HK-2 (cell line): ENCODE results near the gene NEO1.
"Not testable (repeated sequence)": the region's sequence is repeated elsewhere in the genome, so short reads cannot be mapped to it uniquely, and the experiment has no call there.

Experiments used
- DNase-seq: peaks from one replicate; pipeline ENCODE4 v3.0.0-alpha.2; 2018; ENCODE audit not compliant: unreplicated experiment

NEO1 gene

GRCh38 chr15:73265536-73266153 lies 213.4 kb downstream of the NEO1 start:
- no peak for DNase-seq

DNA sequence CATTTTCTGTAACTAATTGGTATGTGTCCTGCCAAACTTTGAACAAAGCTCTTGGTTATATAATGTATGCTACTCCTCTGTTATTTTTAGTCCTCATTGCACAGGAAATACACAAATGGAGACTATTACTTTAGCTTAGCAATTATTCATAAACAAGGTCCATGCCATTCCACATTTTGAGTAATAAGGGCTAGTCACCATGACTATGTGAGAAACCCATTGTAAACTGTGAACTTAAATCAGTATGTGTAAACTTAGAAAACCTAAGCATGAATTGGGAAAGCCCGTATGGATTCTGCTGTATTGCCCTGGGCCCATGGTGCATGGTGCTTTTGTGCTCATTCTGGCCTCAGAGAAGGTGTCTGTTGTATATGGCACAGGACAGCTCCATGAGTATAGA lies 216.2 kb downstream of the NEO1 start:
- DNase-seq = no peak

DNA sequence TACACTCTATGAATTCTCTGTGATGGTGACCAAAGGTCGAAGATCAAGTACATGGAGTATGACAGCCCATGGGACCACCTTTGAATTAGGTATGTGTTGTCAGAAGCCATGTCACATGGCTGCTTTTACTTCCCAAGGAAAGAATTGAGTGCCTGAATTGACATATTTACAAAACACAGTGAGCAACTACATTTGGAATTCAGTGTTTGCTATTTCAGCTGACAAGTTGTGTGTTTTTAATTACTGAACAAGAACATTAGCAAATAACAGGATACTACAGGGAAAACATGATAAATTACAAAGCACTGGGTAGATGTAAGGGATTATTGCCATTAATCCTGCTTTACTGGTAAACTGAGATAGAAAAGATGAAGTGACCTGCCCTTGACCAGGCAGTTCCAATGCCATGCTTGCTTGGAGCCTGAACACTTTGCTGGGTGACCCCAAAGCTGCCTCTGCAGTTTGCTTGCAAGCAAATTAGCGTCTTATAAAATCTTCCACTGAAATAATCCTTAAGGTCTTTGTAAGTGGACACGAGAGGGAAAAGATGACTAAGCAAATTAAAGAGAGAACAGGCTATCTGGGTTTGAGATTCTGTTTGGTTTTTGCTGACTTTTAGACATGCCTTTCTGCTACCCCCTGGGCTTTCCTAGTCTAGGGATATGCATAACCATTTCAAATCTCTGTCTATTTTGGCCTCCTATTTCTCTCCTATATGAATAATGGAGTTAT lies 218.3 kb downstream of the NEO1 start:
- DNase-seq = no peak

DNA sequence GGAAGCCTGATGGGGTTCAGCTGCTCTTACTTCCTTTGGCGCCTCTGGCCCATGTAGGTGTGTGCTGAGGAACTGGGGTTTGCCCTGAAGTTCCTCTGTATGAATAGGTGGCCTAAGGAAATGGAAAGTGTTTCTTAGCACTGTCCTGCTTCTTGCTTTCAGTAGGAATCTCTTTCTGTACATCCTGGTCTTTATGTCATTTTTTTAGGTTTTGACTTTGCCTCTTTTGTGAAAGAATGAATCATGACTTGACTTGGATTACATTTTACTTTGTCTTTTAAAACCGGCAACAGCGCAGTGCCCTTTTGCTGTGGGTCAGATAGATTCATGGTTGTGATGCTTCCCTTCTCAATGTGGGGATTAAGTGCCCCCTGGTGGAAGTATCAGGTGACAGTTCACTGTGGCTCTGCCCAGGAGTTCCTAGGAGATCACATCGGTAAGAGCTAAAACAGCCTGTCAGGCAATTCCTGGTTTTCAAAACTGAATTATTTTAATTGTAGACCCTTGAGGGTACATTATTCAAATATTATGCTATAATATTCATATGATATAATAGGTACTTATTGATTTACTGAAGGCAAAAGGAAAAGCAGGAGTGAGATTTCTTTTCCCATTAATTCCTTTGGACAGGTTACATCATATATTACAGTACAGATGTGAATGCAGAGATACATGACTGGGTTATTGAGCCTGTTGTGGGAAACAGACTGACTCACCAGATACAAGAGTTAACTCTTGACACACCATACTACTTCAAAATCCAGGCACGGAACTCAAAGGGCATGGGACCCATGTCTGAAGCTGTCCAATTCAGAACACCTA lies 221.1 kb downstream of the NEO1 start:
- peak; percentile 33 for DNase-seq

DNA sequence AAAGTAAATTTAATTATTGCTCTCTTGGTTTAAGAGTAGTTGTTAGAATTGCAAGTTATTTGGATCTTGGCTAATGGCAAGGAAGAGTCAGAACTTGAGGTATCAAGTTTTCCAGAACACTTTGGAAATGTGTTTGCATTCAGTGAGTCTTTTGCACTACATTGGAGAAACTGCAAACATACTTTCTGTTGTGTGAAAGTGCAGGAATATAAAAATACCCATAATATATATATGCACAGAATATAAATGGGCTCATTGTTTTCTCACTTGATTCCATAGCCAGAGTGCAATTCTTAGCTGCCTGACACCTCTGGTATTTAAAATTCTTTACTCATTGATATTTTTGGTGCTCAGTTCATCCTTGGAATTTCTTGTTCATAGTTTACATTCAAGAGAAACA lies 223.6 kb downstream of the NEO1 start:
- DNase-seq = no peak

DNA sequence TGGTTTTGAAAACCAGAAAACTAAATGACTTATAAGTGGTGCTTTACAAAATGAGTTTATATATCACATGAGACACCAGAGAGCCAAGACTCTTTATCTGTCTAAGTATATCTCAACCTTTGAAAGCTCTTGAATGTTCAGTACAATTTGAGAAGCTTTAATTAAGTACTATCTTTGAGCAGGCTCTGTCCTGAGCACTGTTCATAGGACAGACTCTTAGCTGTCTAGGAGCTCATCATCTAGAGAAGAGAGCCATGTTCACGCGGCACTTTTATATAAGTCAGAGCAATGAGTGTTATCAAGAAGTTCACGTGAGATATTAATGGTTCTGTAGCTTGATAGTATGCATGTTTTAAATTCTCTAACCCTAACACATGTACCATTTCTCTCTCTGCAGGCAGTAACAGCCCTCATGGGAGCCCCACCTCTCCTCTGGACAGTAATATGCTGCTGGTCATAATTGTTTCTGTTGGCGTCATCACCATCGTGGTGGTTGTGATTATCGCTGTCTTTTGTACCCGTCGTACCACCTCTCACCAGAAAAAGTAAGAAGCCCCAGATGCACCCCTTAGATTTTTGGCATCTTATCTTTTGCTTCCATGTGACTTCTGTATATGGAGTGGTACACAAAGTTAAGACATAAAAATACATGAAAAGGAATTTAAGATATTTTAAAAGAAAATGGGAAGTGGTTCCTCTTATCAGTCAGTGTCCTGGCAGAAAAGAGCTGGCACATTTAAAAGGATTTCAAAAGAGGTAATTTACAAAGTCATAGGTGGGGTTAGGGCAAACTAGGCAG lies 230.5 kb downstream of the NEO1 start:
- DNase-seq = no peak

DNA sequence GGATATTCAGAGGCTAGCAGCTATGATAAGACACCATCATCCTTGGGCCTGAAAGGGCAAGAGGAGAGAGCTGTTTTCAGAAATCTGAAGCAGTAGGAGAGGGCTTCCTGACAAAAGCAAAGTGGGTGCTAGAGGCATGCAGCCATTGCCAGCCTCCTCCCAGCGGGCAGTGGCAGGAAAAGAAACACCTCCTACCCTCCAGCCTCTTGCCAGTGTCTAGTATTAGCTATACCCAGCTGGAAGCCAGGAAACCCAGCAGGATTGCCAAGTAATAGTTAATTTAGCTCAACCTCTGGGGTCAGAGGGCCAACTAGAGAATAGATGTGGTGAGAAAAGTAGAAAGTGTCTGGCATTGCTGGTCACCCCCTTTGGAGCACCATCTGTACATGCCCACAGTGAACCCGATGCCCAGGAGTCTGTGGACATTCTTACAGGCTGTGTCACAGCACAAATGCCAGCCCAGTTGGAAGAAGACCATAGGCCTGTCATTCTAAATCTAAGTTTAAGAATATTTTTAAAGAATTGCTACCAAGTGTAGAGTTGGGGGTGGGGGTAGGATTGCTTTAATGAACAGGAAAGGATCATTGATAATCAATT lies 231.2 kb downstream of the NEO1 start:
- no peak for DNase-seq

GRCh38 chr15:73284090-73284716 lies 231.9 kb downstream of the NEO1 start:
- DNase-seq = no peak

- no peak for DNase-seq
Measured at GRCh38 chr15:73286311-73286710, 234.0 kb downstream of the NEO1 start.

DNA sequence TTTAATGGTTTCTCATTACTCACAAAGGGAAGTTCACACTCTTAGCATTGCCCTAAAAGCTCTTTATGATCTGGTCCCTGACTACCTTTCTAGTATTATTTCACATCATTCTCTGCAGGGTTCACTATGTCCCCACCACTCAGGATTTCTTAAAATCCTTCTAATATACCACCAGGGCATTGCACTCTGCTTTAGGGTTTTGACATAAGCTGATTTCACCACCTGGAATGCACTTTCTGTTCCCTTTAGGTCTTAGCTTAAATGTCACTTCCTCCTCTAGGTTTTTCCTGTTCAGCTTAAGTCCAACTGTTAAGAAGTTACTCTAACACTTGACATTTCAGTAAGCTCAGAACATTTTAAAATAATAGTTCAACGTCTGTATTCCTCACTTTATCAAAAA lies 234.8 kb downstream of the NEO1 start:
- DNase-seq = no peak

- no peak for DNase-seq
Measured at GRCh38 chr15:73291441-73291840, 239.2 kb downstream of the NEO1 start.

GRCh38 chr15:73293773-73294172 lies 241.5 kb downstream of the NEO1 start:
- DNase-seq = no peak

- no peak for DNase-seq
Measured at GRCh38 chr15:73295630-73296286, 243.5 kb downstream of the NEO1 start.

- no peak for DNase-seq
Measured at GRCh38 chr15:73296609-73297353, 244.5 kb downstream of the NEO1 start.

DNA sequence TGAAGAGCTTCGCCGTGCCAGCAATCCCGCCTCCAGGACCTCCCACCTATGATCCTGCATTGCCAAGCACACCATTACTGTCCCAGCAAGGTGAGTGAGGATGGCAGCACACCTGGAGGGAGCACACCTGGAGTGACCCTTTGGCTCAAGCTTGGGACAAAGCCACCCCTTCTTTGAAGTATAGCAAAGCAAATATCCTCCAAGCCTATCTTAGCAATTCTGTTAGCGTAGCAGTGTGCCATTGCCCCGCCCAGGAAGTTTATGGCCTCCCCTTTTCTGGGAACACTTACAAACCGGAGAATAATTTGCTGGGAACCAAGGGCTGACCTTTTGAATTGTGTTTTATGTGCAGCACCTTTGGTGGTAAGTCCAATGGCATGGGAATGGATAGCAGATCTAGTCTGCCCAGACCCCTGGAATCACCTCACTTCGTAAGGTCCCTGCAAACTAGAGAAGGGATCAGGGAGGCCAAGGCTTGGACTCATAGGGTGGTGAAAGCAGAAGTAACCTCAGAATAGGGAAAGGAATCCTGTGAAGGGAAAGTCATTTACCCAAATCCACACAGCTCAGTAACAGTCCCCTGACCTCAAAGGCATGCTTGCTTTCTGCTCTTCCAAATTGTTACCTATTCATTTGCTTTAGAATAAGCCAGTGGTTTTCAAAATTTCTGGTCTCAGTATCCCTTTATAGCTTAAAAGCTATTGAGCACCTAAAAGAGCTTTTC lies 246.4 kb downstream of the NEO1 start:
- DNase-seq = no peak

- DNase-seq = not testable (repeated sequence)
Measured at GRCh38 chr15:73300286-73300685, 248.0 kb downstream of the NEO1 start.

DNA sequence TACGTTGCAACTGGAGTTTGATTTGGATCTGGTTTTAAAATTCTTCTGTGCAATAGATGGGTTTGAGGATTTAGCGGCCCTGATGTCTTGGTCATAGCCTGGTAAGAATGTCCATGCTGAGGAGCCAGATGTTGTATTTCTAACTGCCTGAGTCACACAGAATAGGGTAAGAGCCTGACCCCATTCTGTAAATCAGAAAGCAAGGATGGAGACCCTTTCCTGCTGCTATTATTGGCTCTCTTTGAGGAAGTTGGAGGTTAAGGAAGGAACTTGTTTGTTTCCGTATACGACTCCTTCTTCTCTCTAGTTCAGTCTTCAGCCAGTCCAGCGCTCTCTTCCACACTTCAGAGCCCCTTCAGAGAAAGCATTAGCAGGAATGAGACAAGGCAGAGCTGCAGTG lies 251.4 kb downstream of the NEO1 start:
- no peak for DNase-seq

- peak; percentile 35 for DNase-seq
Measured at GRCh38 chr15:73305331-73306211, 253.3 kb downstream of the NEO1 start.
